ENCODE results near the gene PDE4D. TPM values are rescaled to one million over a fixed set of nuclear protein-coding genes. Genes with fewer than 3 reads are reported as not detected.
"Not testable (repeated sequence)": the region's sequence is repeated elsewhere in the genome, so short reads cannot be mapped to it uniquely, and the experiment has no call there.

The PDE4D gene
- total and polyA plus RNA-seq, 4 donors: 12.8 to 167 (median 44.5) TPM

DNA sequence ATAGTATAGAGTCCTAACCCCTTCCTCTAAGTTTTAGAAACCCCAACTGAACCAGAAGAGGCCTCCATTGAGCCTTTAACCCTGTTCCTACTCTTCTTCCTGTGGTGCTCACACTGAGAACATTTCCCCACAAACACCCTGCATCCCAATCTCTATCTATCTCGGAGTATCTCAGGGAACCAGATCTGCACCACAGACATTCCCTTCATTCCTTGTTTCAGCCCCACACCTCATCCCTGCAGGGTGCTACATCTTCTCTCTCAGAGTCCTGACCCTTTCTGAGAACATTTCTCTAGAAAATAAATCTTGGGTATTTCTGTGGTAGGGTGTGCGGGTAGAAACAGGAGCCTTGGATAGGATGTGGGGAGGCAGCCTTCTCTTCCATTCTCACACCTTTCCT, 507.8 kb downstream of the PDE4D start:
- Histone ChIP-seq H3K36me3 (ENCODE audit: control insufficient read depth in 4 of 4, insufficient read depth in 4 of 4, low read length in 4 of 4) (no peaks in the 10 kb centered on the region), H3K4me1 (ENCODE audit: control insufficient read depth in 5 of 5, insufficient read depth in 5 of 5, low read length in 5 of 5) (peaks cover 0 to 3% (median 0%) of the 10 kb centered on the region in 5 donors), H3K9ac (ENCODE audit: insufficient read depth in 1 of 2, low read length in 2 of 2) (no peak overlapping the region), H3K9me3 (ENCODE audit: control insufficient read depth in 4 of 4, insufficient read depth in 3 of 4, low read length in 3 of 4) (no peaks in the 10 kb centered on the region), H3K27ac (ENCODE audit: low read depth in 1 of 2, low read length in 1 of 2) (no peak overlapping the region), H3K27me3 (ENCODE audit: control insufficient read depth in 3 of 3, insufficient read depth in 3 of 3, low read length in 2 of 3) (no peaks in the 10 kb centered on the region), H3K4me3 (no peak overlapping the region)
- DNase-seq (no peak), ATAC-seq (ENCODE audit: insufficient read depth, low FRiP score) (no peak)
- TF ChIP-seq, protein P1, sequence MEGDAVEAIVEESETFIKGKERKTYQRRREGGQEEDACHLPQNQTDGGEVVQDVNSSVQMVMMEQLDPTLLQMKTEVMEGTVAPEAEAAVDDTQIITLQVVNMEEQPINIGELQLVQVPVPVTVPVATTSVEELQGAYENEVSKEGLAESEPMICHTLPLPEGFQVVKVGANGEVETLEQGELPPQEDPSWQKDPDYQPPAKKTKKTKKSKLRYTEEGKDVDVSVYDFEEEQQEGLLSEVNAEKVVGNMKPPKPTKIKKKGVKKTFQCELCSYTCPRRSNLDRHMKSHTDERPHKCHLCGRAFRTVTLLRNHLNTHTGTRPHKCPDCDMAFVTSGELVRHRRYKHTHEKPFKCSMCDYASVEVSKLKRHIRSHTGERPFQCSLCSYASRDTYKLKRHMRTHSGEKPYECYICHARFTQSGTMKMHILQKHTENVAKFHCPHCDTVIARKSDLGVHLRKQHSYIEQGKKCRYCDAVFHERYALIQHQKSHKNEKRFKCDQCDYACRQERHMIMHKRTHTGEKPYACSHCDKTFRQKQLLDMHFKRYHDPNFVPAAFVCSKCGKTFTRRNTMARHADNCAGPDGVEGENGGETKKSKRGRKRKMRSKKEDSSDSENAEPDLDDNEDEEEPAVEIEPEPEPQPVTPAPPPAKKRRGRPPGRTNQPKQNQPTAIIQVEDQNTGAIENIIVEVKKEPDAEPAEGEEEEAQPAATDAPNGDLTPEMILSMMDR (IDR thresholded peaks at IDR 0.05; ENCODE audit: control extremely low read depth, extremely low read depth): no peak
- WGBS, 2 donors: 79 to 97% methylated on average over 2 of the region's 2 CpGs

DNA sequence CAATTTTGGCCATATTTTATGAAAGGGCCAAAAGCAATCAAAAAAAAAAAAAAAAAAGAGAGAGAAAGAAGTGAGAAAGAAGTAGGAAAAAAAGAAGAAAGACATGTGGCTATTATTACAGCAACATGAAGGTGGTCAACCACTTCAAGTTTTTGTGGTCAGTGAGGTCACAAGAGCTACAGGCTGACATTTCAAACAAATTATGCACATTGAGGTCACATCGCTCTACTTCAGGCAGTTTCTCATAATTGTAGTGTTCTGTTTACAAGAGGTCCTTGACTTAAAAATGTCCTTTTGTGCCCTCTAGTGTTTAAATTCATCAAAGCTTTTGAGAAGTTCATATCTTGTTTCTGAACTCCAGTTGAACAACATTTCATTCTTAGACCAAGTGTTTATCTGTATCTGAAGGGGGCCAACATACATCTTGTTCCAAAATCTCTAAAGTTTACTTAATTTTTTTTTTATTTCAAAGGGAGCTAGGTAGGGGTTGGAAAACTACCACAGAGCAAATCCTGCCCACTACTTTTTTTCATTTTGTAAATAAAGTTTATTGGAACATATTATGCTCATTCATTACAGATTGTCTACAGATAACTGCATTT, 513.1 kb downstream of the PDE4D start:
- H3K27me3 ChIP-seq (ENCODE audit: control insufficient read depth in 3 of 3, insufficient read depth in 3 of 3, low read length in 2 of 3): no peaks in the 10 kb centered on the region
- H3K9me3 ChIP-seq (ENCODE audit: control insufficient read depth in 4 of 4, insufficient read depth in 3 of 4, low read length in 3 of 4): no peaks in the 10 kb centered on the region
- H3K4me1 ChIP-seq (ENCODE audit: control insufficient read depth in 5 of 5, insufficient read depth in 5 of 5, low read length in 5 of 5): peaks cover 0 to 7% (median 0%) of the 10 kb centered on the region in 5 donors
- H3K4me3 ChIP-seq: no peak overlapping the region
- no peak overlapping the region for H3K9ac ChIP-seq (ENCODE audit: insufficient read depth in 1 of 2, low read length in 2 of 2)
- no peak overlapping the region for H3K27ac ChIP-seq (ENCODE audit: low read depth in 1 of 2, low read length in 1 of 2)
- TF ChIP-seq, protein P1 (IDR thresholded peaks at IDR 0.05; ENCODE audit: control extremely low read depth, extremely low read depth): no peak
- 0 to 9% methylated on average over 1 of the region's 1 CpG for WGBS, 2 donors
- no peaks in the 10 kb centered on the region for H3K36me3 ChIP-seq (ENCODE audit: control insufficient read depth in 4 of 4, insufficient read depth in 4 of 4, low read length in 4 of 4)
- peak; percentile 20 to 93 (median 85) for DNase-seq
- peak; percentile 71 for ATAC-seq (ENCODE audit: insufficient read depth, low FRiP score)

DNA sequence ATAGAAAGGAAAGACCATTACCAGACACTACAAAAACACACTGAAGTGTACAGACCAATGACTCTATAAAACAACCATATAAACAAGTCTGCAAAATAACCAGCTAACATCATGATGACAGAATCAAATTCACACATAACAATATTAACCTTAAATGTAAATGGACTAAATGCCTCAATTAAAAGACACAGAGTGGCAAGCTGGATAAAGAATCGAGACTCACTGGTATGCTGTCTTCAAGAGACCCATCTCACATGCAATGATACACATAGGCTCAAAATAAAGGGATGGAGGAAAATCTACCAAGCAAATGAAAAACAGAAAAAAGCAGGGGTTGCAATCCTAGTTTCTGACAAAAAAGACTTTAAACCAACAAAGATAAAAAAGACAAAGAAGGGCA, 519.5 kb downstream of the PDE4D start:
- 89 to 100% methylated on average over 1 of the region's 1 CpG for WGBS, 2 donors
- not testable (repeated sequence) for H3K27ac ChIP-seq (ENCODE audit: low read depth in 1 of 2, low read length in 1 of 2); H3K9ac ChIP-seq (ENCODE audit: insufficient read depth in 1 of 2, low read length in 2 of 2); ATAC-seq (ENCODE audit: insufficient read depth, low FRiP score); DNase-seq; H3K4me3 ChIP-seq; H3K4me1 ChIP-seq (ENCODE audit: control insufficient read depth in 5 of 5, insufficient read depth in 5 of 5, low read length in 5 of 5); H3K9me3 ChIP-seq (ENCODE audit: control insufficient read depth in 4 of 4, insufficient read depth in 3 of 4, low read length in 3 of 4); H3K27me3 ChIP-seq (ENCODE audit: control insufficient read depth in 3 of 3, insufficient read depth in 3 of 3, low read length in 2 of 3); H3K36me3 ChIP-seq (ENCODE audit: control insufficient read depth in 4 of 4, insufficient read depth in 4 of 4, low read length in 4 of 4)

DNA sequence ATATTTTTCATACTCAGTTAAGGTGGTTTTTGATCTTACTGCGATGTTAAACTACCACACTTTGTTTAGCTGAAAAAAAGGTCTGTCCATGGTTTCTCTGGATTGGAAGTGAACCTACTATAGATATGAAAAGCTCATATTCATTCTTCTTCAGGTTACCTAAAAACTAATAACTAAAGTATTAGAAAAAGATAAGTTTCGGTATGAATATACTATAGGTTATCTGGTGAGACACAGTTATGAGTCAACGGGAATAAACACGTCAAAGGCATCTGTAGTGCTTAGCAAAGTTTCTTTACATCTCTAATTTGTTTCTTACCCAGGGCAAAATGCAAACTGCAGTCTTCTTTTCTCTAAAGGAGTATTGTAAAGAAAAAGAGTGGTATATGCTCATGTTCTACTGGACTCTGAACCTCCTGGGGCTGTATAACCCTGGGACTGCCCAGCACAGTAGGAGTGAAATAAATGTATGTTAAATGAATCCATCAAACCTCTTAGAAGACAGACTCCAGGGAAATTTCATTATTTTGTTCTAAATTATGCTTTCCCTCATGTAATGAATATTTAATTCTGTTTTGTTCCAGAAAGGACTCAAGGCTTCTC, 521.9 kb downstream of the PDE4D start:
- DNase-seq (no peak), ATAC-seq (ENCODE audit: insufficient read depth, low FRiP score) (no peak)
- no peaks in the 10 kb centered on the region for H3K36me3 ChIP-seq (ENCODE audit: control insufficient read depth in 4 of 4, insufficient read depth in 4 of 4, low read length in 4 of 4)
- no peak overlapping the region for H3K9ac ChIP-seq (ENCODE audit: insufficient read depth in 1 of 2, low read length in 2 of 2)
- H3K4me3 ChIP-seq: no peak overlapping the region
- H3K27ac ChIP-seq (ENCODE audit: low read depth in 1 of 2, low read length in 1 of 2): no peak overlapping the region
- TF ChIP-seq, protein P1 (IDR thresholded peaks at IDR 0.05; ENCODE audit: control extremely low read depth, extremely low read depth): no peak
- peaks cover 0 to 3% (median 0%) of the 10 kb centered on the region in 4 donors for H3K9me3 ChIP-seq (ENCODE audit: control insufficient read depth in 4 of 4, insufficient read depth in 3 of 4, low read length in 3 of 4)
- peaks cover 0 to 5% (median 3%) of the 10 kb centered on the region in 5 donors for H3K4me1 ChIP-seq (ENCODE audit: control insufficient read depth in 5 of 5, insufficient read depth in 5 of 5, low read length in 5 of 5)
- H3K27me3 ChIP-seq (ENCODE audit: control insufficient read depth in 3 of 3, insufficient read depth in 3 of 3, low read length in 2 of 3): no peaks in the 10 kb centered on the region
- 70 to 73% methylated on average over 4 of the region's 4 CpGs for WGBS, 2 donors

All from lung (tissue), 12 donors.